Retinal pigment epithelial cell (primary cell): ENCODE data around the gene ARHGAP24.

Experiments used
- DNase-seq: peaks from one replicate; pipeline ENCODE4 v3.0.0-alpha.2; 2010; ENCODE audit warnings: low read depth
- H3K4me3 ChIP-seq: 2 replicates; pipeline ENCODE4 v1.5.1; 2011; ENCODE audit warnings: mild to moderate bottlenecking, low read length, control low read depth, moderate library complexity
- TF ChIP-seq, protein P1 (sequence below): conservative IDR thresholded peaks from 2 replicates; pipeline ENCODE4 v1.5.1; 2011; ENCODE audit warnings: low read depth, low read length, control low read depth, inconsistent platforms

The ARHGAP24 gene

DNA sequence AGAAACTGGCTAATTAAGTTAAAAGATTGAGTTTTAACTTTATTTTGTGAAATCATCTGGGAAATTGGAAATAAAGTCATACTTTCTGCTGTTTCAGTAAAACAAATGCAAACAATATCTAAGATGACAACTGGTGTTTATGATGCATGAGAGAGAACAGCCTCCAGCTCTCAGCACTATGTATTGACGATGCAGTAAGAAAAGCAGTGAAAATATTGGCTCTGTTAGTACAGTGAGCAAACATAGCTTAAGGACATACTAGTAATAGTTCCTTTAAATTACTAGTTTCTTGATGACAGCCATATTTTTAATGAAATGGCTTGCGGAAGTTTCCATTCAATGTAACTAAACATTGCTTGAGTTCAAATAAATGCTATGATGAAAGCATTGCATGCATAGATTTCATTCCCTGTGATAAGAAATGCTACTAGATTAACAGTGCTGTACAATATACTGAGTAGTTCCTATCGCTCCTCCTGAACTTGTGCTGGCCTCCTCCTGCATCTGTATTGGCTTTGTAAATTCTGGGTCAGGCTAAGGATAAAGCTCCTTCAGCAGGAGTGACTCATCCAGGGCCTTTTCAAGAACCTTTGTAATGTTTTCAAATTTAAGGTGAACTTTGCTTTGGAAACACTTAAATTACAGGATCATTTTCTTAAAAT lies 11.6 kb downstream of the ARHGAP24 start:
- TF ChIP-seq, protein P1, sequence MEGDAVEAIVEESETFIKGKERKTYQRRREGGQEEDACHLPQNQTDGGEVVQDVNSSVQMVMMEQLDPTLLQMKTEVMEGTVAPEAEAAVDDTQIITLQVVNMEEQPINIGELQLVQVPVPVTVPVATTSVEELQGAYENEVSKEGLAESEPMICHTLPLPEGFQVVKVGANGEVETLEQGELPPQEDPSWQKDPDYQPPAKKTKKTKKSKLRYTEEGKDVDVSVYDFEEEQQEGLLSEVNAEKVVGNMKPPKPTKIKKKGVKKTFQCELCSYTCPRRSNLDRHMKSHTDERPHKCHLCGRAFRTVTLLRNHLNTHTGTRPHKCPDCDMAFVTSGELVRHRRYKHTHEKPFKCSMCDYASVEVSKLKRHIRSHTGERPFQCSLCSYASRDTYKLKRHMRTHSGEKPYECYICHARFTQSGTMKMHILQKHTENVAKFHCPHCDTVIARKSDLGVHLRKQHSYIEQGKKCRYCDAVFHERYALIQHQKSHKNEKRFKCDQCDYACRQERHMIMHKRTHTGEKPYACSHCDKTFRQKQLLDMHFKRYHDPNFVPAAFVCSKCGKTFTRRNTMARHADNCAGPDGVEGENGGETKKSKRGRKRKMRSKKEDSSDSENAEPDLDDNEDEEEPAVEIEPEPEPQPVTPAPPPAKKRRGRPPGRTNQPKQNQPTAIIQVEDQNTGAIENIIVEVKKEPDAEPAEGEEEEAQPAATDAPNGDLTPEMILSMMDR: no peak
- H3K4me3 ChIP-seq: no peak overlapping the region
- DNase-seq: no peak

- H3K4me3 ChIP-seq: no peak overlapping the region
- no peak for DNase-seq
- TF ChIP-seq, protein P1: no peak
These were observed 13.5 kb downstream of the ARHGAP24 start for GRCh38 chr4:85488416-85488815.

DNA sequence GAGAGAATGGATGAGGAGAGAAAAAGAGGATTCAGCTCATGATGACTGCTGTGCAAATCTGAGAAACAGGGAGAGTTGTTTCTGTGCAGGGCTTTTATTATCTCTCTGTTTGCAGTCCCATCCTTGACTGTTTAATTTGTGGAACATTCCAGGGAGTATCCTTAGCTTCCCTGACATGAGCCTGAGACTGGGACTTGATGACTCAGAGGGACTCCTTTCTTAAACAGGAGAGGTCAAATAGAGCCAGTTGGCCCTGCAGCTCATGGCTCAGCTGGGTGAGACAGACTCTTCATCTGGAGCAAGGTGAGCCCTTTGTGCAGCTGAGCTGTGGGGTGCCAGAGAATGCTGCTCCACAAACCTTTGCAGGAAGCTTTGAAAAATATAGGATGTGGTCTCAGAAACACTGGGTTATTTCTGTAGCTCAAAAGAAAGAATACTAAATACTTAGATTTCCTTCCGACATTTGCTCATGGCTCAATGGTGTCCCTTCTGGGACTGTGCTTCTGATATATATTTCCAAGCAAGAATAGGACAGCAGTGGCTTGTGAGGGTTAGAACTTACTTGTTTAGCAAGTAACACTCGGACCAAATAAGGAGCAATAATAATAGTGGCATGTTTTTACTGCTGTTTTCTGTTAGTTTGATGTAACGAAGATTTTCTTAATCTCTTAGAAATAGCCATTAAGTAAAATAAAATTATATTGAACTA lies 14.5 kb downstream of the ARHGAP24 start:
- DNase-seq: no peak
- TF ChIP-seq, protein P1: no peak
- no peak overlapping the region for H3K4me3 ChIP-seq

DNA sequence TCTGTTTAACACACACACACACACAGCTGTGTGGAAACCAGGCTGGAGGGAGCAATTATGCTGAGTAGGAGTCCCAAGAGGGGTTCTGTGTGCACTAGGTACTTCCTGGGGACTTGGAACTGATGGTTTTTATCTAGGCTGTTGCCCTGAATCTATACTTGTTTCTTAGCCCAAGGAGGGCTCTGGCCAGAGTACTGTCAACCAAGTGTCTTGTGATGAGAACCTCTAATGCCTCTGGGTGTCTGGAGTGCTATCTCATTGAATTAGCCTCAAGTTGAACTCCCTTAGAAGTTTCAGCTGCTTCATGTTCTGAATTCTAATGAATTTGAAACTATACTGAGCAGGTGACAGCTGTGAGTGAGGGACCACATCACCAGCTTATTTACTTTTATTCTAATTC lies 16.6 kb downstream of the ARHGAP24 start:
- no peak for DNase-seq
- H3K4me3 ChIP-seq: no peak overlapping the region
- TF ChIP-seq, protein P1: no peak

GRCh38 chr4:85492336-85492735 lies 17.4 kb downstream of the ARHGAP24 start:
- no peak overlapping the region for H3K4me3 ChIP-seq
- no peak for DNase-seq
- TF ChIP-seq, protein P1: no peak

- TF ChIP-seq, protein P1: no peak
- DNase-seq: peak; percentile 43
- no peak overlapping the region for H3K4me3 ChIP-seq
These were observed 20.7 kb downstream of the ARHGAP24 start for GRCh38 chr4:85495621-85496020.
